PC-3 (cell line): ENCODE data around the gene SKA2. TPM values are rescaled to one million over a fixed set of nuclear protein-coding genes. Genes with fewer than 3 reads are reported as not detected.

Experiments used
- ATAC-seq: fragments of 200-7000 bp; cut with Tn5 transposase; 2 replicates; pipeline ENCODE4 v1.9.1; 2020; ENCODE audit warnings: mild to moderate bottlenecking, moderate library complexity
- BruUV-seq: library from RNA; stranded (reverse); fragments of 400-500 nt; replicated peaks from 2 replicates; lab custom pipeline; 2021; lab: Mats Ljungman, UMichigan
- CTCF ChIA-PET: fragments of 300-600 bp; sonication (Branson Sonifier 250); formaldehyde crosslinking; loops from one replicate; lab custom pipeline; 2022; ENCODE audit warnings: antibody characterized with exemption; lab: Charles Lee
- POLR2A ChIA-PET: fragments of 300-600 bp; sonication (Branson Sonifier 250); formaldehyde crosslinking; loops from one replicate; lab custom pipeline; 2022; ENCODE audit warnings: antibody characterized with exemption; ENCODE audit not compliant: unreplicated experiment; lab: Charles Lee
- DNase-seq: peaks from one replicate; pipeline ENCODE4 v3.0.0-alpha.2; 2015
- H2AFZ ChIP-seq: fragments of 300-600 bp; sonication (generic); 2 replicates; pipeline ENCODE4 v1.6.0; 2016; ENCODE audit warnings: antibody characterized with exemption, low read length
- H3F3A ChIP-seq: fragments of 300-600 bp; sonication (generic); one replicate; pipeline ENCODE4 v1.6.0; 2017; ENCODE audit warnings: antibody characterized with exemption, low read length, control low read depth, mild to moderate bottlenecking; ENCODE audit not compliant: unreplicated experiment
- H3K27ac ChIP-seq: fragments of 300-600 bp; sonication (generic); 2 replicates; pipeline ENCODE4 v1.5.1; 2016; ENCODE audit warnings: mild to moderate bottlenecking, low read length
- H3K27me3 ChIP-seq: fragments of 300-600 bp; sonication (generic); 2 replicates; pipeline ENCODE4 v1.6.1; 2016; ENCODE audit warnings: low read length, mixed read lengths
- H3K36me3 ChIP-seq: fragments of 300-600 bp; sonication (generic); 2 replicates; pipeline ENCODE4 v1.6.1; 2016; ENCODE audit warnings: low read depth, mixed run types, low read length, mixed read lengths
- H3K4me1 ChIP-seq: fragments of 300-600 bp; sonication (generic); 2 replicates; pipeline ENCODE4 v1.5.1; 2016; ENCODE audit warnings: low read length; ENCODE audit not compliant: insufficient read depth
- H3K4me2 ChIP-seq: fragments of 300-600 bp; sonication (generic); 2 replicates; pipeline ENCODE4 v1.6.0; 2016; ENCODE audit warnings: low read length
- H3K4me3 ChIP-seq: fragments of 300-600 bp; sonication (generic); 2 replicates; pipeline ENCODE4 v1.5.1; 2016; ENCODE audit warnings: mild to moderate bottlenecking, low read length, mixed read lengths
- H3K79me2 ChIP-seq: fragments of 300-600 bp; sonication (generic); 2 replicates; pipeline ENCODE4 v1.6.1; 2017; ENCODE audit warnings: low read length, mixed read lengths
- H3K9ac ChIP-seq: fragments of 300-600 bp; sonication (generic); 2 replicates; pipeline ENCODE4 v1.6.0; 2016; ENCODE audit warnings: mild to moderate bottlenecking, low read length
- H3K9me2 ChIP-seq: fragments of 300-600 bp; sonication (generic); replicated peaks from 2 replicates; pipeline ENCODE4 v1.6.1; 2016; ENCODE audit warnings: mixed run types, low read length, mixed read lengths
- H3K9me3 ChIP-seq: fragments of 300-600 bp; sonication (generic); 2 replicates; pipeline ENCODE4 v1.6.1; 2016; ENCODE audit warnings: low read length, mixed read lengths
- H4K20me1 ChIP-seq: fragments of 300-600 bp; sonication (generic); 2 replicates; pipeline ENCODE4 v1.6.1; 2016; ENCODE audit warnings: low read length, mixed read lengths
- CTCF ChIP-seq: fragments of 300-600 bp; sonication (generic); conservative IDR thresholded peaks from 2 replicates; pipeline ENCODE4 v1.5.1; 2017; ENCODE audit warnings: antibody characterized with exemption, low read depth, mild to moderate bottlenecking, low read length
- EZH2 ChIP-seq: fragments of 300-600 bp; sonication (generic); IDR thresholded peaks from one replicate; pipeline ENCODE4 v1.6.1; 2017; ENCODE audit warnings: antibody characterized with exemption, mild to moderate bottlenecking, low read length; ENCODE audit not compliant: unreplicated experiment
- EZH2phosphoT487 ChIP-seq: fragments of 300-600 bp; sonication (generic); IDR thresholded peaks from 2 replicates; pipeline ENCODE4 v1.6.1; 2018; ENCODE audit warnings: mild to moderate bottlenecking, antibody characterized with exemption, low read length, borderline replicate concordance
- intact Hi-C: fragments of 100-400 bp; cut with micrococcal nuclease; formaldehyde crosslinking; loops from 2 replicates; pipeline ENCODE4 v1.9.0; 2023
- total RNA-seq: library from RNA; depleted of rRNA; stranded (reverse); fragments of >200 nt; gene quantifications from 2 replicates; pipeline ENCODE4 v1.2.3, GENCODE V29; 2014

The SKA2 gene
- total RNA-seq, 1 experiment from 2014 or later, result 143 TPM

- Histone ChIP-seq H3K27me3 (no peaks in the 10 kb centered on the region), H2AFZ (no peak overlapping the region), H3K4me2 (no peak overlapping the region), H3K9ac (no peak overlapping the region), H3K9me2 (no peaks in the 10 kb centered on the region), H4K20me1 (no peaks in the 10 kb centered on the region), H3K4me3 (no peak overlapping the region), H3K4me1 (no peaks in the 10 kb centered on the region), H3K36me3 (peaks cover 28% of the 10 kb centered on the region), H3F3A (no peaks in the 10 kb centered on the region), H3K9me3 (no peaks in the 10 kb centered on the region), H3K79me2 (peaks cover 6% of the 10 kb centered on the region; the same call in 1 of the 2 replicates), H3K27ac (no peak overlapping the region)
- ATAC-seq (no peak), DNase-seq (no peak)
- ChIA-PET POLR2A (no interaction called here), CTCF (no interaction called here)
- TF ChIP-seq CTCF (no peak), EZH2 (no peak), EZH2phosphoT487 (no peak)
- no TSS peak for BruUV-seq
- intact Hi-C loops, result no loop called here
Observed at GRCh38 chr17:59121901-59122480, 33.0 kb downstream of the SKA2 start.

- Histone ChIP-seq H3K9me3 (no peaks in the 10 kb centered on the region), H3K4me1 (no peaks in the 10 kb centered on the region), H3K27ac (no peak overlapping the region), H3K27me3 (no peaks in the 10 kb centered on the region), H3K9me2 (no peaks in the 10 kb centered on the region), H3K4me3 (no peak overlapping the region), H3K9ac (no peak overlapping the region), H3K36me3 (peaks cover 31% of the 10 kb centered on the region), H3K4me2 (no peak overlapping the region), H2AFZ (no peak overlapping the region), H3F3A (no peaks in the 10 kb centered on the region), H3K79me2 (peaks cover 10% of the 10 kb centered on the region), H4K20me1 (no peaks in the 10 kb centered on the region)
- intact Hi-C loops, result no loop called here
- POLR2A ChIA-PET, result no interaction called here
- DNase-seq (no peak), ATAC-seq (no peak)
- TF ChIP-seq EZH2, result no peak
- TF ChIP-seq EZH2phosphoT487, result no peak
- no peak for TF ChIP-seq CTCF
- BruUV-seq, result no TSS peak
- CTCF ChIA-PET, result no interaction called here
Observed at GRCh38 chr17:59115474-59115873, 39.5 kb downstream of the SKA2 start.

GRCh38 chr17:59111539-59111938 is 43.4 kb downstream of the SKA2 start:
- H3K27me3 ChIP-seq, result no peaks in the 10 kb centered on the region
- ATAC-seq (no peak), DNase-seq (no peak)
- H3K9me2 ChIP-seq, result no peaks in the 10 kb centered on the region
- POLR2A ChIA-PET, result no interaction called here
- H3F3A ChIP-seq, result no peaks in the 10 kb centered on the region
- H3K9me3 ChIP-seq, result no peaks in the 10 kb centered on the region
- no peak overlapping the region for H3K9ac ChIP-seq
- CTCF ChIA-PET, result no interaction called here
- no peak overlapping the region for H2AFZ ChIP-seq
- H4K20me1 ChIP-seq, result no peaks in the 10 kb centered on the region
- no peak overlapping the region for H3K4me2 ChIP-seq
- no peak overlapping the region for H3K4me3 ChIP-seq
- peaks cover 42% of the 10 kb centered on the region for H3K79me2 ChIP-seq
- intact Hi-C loops, result no loop called here
- TSS peak; percentile 35 for BruUV-seq
- H3K4me1 ChIP-seq, result peaks cover 10% of the 10 kb centered on the region
- TF ChIP-seq EZH2phosphoT487 (no peak), CTCF (no peak), EZH2 (no peak)
- peaks cover 15% of the 10 kb centered on the region for H3K36me3 ChIP-seq
- H3K27ac ChIP-seq, result no peak overlapping the region
